LoVo (cell line): ENCODE measurements around the gene CDC37L1.

Experiments used
- DNase-seq: peaks from one replicate; pipeline ENCODE4 v3.0.0-alpha.2; 2016; ENCODE audit warnings: low spot score

CDC37L1 gene

DNA sequence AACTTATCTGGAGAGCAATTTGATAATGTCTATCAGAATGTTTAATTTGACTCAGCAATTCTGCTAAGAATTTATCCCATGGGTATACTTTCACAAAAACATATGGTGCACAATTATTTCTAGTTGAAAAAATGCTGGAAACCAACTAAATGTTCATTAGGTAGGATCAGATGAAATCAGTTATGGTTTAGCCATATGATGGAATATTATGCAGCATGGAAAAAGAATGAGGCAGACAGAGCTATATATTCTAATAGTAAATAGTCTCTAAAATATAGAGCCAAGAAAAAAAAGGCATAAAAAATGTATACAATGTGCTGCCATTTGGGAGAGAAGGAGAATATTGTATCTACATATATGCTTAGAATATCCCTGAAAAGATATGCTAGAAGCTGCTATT is 9.5 kb upstream of the CDC37L1 start:
- no peak for DNase-seq

DNA sequence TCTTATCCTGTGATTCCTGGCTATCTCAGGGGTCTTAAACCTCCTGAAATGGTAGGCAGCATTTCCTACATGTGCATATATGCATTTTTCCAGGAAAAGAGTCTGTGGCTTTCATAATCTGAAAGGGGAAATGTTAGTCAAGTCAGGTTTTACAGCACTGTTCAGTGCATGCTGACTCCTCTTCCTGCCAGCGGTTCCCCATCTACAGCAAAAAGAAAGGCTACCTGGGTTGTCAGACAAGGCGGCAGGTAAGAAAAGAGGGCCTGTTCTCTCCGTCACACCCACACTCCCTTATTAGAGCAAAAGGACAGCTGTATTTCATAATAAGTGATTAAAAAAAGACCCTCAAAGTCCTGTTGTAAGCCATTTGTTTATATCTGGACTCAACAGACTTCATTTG is 8.8 kb upstream of the CDC37L1 start:
- no peak for DNase-seq

DNA sequence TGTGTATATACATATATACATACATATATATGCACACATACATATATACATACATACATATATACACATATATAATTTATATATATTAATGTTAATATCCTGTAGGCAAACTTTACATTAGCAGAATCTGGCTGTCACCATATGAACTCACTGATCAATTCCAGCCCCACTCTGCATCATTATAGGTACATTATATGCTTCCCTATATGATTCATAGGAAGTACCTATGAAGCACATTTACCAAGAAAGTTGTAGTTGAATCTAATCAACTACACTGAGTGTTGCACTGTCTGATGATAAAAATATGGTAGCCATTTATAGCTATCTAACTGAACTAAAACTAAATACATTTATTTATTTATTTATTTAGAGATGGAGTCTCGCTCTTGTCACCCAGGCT is 7.6 kb upstream of the CDC37L1 start:
- no peak for DNase-seq

DNA sequence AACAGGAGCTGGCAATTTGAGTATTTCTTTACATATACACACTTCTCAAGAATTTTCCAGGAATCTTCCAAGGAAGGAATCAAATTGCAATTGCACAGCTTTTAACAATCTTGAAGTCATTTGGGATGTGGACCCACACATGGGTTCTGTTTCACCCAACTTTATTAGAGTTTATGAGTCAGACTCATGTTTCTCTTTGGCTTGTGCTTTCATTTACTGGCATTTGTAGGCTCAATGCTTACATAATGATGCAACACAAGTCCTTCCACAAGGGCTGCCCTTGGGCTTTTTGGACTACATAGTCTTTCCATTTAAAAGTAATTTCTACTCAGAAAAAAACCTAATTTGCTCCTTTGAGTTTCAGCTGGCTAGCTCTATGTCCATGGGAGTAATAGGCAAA is 4.6 kb upstream of the CDC37L1 start:
- no peak for DNase-seq

DNA sequence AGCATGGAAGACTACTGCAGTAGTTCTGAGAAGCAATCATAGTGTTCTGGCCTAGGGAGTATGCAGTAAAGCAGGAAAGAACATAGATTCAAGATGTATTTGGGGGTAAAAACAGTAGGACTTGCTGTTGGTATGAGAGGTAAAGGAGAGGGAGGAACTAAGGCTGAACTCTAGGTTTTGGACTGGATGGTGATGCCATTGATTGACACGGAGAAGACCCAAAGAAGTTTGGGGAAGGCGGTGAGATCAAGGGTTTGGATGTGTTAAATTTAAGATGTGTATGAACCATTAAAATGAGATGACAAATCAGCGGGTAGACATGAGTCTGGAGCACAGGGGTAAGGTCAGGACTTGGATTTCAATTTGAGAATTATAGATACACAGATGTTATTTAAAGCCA is 2.0 kb upstream of the CDC37L1 start:
- DNase-seq, result no peak

DNA sequence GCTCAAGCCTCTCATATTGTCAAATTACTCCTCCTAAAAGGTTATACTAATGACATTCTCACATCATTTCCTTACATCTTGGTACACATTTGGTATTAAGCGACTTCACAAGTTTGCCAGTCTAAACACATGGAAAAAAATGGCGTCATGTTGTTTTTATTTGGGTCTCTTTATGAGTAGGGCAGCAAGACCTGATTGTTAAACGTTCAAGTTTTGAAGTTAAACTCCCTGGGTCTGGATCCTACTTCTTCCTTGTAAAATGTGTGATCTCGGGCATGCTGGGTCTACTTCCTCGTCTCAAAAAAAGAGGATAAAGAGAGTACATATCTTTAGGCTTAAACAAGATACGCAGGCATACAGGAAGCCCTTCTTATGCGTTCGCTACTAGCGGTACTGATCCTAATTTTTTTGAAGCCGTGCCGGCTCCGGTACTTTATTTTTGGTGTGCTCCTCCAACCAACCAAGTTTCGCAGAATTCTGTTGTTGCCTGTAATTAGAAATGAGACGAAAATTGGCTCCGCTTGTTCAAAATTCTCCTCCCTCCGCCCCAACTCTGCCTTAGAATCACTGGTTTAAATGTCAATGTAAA is 596 bp upstream of the CDC37L1 start:
- DNase-seq, result peak; percentile 51

DNA sequence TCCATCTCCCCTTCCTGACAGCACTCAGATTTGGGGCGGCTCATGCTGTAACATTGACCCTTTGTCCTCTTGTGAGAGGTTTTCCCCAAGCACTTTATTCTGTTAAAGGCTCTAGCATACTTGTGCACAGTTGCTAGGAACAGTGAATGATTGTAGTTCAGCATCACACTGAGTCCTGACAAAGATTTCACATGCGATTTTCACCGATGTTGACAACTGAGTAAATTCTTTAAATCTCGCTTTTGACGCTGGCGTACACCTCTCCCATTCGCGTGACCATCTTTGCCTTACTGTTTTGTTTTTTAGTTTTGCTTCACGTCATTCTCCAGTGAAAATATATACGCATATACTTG is 780 bp downstream of the CDC37L1 start:
- DNase-seq, result no peak

DNA sequence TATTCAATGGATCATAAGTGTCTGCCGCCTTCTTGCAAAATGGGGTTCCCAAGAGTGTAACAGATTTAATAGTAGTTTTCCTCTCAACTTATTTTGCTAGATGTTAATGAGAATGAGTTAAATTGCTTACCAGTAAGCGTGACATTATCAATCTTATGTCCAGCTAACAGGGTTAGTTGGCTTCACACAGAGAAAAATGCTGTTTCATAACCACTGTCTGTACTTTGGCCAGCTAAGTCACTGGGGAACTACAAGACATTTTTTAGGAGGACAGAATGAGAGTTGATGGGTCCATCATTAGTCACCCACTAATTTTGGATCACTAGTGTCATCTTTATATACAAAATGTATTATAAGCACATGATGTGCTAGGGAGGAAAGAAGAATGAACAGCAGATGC is 1.4 kb downstream of the CDC37L1 start:
- no peak for DNase-seq

DNA sequence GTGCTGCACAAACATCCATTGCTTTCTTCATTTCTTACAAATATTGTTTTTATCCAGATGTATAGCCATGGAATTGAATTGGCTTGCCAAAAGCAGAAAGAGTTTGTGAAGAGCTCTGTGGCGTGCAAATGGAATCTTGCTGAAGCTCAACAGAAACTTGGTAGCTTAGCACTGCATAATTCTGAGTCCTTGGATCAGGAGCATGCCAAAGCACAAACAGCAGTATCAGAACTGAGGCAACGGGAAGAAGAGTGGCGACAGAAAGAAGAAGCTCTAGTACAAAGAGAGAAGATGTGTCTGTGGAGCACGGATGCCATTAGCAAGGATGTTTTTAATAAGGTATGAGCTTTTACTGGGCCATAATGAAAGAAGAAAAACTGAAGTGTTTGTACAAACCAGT is 5.5 kb downstream of the CDC37L1 start:
- no peak for DNase-seq

DNA sequence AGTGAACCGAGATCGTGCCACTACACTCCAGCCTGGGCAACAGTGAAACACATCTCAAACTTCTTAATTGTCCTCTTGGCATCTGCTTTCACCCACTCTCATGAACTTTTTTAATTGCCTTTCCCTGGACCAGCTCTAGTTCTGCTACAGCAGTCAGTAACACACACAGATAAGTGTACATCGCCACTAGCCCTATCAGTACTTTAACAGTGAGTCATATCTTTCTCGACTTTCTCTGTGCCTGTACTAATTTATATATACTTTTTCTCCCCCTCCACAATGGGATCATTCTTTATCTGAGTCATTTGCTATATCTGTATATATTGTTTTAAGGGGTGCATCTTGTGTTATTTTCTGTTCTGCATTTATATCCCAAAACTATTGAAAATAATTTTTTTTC is 6.7 kb downstream of the CDC37L1 start:
- DNase-seq, result no peak

DNA sequence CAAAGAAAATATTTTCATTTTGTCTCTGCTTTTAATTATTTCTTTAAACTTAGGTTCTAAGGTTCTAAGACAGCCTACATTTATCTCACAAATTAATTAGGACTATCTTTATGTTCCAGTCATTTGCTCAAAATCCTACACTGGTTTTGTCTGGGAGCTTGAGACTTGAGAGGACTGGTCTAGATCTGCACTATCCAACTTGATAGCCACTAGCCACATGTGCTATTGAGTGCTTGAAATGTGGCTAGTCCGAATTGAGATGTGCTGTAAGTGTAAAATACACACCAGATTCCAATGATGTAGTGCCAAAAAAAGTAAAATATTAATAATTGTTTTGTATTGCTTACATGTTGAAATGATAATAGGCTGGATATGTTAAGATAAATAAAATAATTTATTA is 7.2 kb downstream of the CDC37L1 start:
- no peak for DNase-seq

DNA sequence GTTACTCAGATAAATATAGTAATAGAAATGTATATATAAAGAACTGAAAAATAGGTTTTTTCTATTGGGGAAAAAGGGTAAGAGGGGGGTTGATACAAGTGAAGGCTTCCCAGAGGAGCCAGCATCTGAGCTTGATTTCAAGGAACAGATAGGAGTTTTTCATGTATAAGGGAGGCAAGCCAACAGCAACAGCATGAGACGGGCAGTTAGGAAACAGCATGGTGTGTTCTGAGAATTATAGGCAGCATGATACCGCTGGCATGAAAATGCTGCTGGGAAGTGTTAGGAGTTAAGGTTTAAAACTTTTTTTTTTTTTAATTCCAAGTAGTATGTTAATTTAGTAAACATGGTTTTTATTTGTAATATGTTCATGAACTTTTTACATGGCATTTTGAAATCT is 9.7 kb downstream of the CDC37L1 start:
- no peak for DNase-seq

DNA sequence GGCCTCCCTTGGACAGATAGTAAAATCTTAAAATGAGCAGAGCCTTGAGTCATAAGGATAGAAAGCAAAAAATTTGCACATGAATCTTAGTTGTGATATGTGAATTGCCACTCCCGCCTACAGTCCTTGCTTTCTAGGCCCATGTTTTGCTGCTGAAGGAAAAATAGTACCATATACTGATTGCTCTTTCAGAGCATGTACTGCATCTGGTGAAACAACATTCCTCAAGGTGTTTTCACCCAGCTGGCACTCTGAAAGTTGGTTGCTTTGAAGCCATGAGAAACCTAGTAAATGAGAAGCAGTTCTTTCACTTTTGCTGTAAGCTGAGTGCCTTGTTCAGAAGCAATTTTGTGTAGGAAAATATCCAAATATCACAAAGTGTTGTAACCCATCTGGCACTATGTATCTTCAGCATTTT is 10.3 kb downstream of the CDC37L1 start:
- no peak for DNase-seq

DNA sequence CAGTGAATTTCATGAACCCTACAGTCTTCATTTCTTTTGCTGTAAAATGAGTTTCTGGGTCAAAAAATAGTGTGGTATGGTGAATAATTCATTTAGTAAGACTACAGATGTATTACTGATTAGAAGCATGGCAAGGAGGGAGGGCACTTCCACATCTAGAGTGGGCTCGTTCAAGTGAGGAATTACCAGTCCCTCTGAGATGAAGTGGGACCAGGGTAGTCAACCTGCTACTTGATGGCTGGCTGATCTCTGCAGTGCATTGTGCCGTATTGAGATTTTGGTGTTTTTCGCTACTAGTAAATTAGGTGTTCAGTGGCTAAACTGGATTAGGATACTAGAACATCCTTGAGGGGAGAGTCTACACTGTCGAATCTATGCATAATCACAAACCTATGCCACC is 10.8 kb downstream of the CDC37L1 start:
- DNase-seq, result no peak

DNA sequence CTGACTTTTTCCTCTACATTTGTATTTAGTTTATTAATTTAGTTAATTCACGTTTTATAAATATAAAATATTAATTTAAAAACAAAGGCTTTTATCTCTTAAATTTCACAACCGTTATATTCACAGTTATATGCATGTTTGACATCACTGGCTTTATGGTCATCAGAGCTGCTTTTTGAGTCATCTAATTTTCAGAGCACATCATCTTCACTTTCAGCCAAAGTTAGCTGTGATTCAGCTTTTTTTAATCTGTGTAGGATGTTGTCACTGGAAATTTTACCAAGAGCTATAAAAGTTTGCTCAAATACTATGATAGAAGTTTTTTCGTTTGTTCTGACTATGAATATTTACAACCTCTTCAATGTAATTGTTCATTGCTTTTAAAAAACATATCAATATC is 12.4 kb downstream of the CDC37L1 start:
- DNase-seq, result no peak

DNA sequence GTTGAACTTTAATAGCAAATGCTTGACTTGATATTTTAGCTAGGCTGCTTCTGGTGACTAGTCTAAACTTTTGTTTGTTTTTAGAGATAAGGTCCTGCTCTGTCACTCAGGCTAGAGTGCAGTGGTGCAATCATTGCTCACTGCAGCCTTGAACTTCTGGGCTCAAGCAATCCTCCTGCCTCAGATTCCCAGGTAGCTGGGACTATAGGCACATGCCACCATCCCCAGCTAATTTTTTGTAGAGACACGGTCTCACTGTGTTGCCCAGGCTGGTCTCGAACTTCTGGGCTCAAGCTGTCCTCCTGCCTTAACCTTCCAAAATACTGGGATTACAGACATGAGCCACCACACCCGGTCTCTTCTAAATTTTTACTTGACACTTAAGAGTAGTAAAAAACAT is 20.7 kb downstream of the CDC37L1 start:
- DNase-seq, result no peak

DNA sequence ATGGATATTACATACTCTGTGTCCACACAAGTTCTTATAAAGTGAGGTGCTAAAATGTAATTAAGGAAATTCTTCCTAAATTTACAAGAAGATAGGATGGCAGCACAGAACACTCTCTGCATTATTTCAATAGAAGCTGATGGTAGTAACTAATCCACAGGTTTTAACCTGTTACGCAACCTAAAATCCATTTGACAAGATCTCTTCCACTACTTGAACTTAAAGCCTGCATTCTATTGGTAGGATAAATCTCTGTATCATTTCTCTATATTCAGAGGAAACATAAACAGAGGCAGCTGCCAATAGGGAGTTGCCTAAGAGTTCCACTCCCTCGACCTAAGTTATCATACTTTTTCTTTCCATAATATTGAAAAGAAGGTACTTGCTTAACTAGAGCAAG is 21.6 kb downstream of the CDC37L1 start:
- DNase-seq, result no peak

DNA sequence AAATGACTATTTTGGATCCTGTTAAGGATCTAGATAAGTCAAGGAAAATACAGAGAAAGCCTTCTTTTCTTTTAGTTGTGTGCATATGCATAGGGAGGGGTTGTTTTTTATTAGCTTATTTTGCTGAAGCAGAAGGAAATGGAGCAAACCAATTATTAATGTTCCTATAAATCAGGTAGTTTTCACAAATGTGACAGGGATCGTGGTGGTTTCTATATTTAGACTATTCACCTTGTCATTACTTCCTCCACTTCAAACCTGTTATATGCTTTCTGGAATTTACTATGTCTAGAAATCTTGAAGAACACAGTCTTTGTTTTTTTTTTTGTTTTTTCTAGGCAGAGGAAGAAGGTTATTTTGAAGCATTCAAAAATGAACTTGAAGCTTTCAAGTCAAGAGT is 22.2 kb downstream of the CDC37L1 start:
- no peak for DNase-seq

DNA sequence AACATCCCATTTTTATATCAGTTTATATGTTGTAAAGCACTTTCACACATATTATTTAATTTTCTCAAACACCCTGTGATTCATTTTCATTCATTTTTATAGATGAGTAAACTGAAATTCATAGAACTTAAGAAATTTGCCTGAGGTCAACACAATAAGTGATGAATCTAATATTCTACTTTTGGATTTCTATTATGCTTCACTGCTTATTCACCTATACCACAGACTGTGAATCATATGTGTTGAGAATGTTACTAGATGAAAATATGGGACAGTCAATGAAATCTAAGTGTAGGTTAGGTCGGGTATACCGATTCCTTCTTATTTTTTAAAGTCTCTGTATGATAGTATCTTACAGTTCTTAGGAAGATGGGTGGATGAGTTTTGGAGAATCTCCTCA is 24.8 kb downstream of the CDC37L1 start:
- no peak for DNase-seq

DNA sequence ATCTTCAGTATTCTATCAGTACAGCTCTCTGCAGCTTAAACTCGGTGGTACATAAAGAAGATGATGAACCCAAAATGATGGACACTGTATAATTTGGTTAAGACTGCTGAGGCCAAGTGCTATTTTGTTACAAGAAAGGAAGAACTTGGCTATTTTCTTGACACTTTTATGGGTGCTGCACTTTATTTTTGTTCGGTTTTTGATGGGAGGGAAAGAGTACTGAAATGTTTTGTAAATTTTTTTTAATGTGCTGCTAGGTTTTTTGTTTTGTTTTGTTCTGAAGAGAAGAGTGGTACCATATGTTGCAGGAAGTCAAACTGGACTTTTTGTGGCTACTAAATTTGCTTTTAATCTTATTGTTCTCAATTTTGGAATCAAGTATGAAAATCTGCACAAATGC is 26.7 kb downstream of the CDC37L1 start:
- no peak for DNase-seq

DNA sequence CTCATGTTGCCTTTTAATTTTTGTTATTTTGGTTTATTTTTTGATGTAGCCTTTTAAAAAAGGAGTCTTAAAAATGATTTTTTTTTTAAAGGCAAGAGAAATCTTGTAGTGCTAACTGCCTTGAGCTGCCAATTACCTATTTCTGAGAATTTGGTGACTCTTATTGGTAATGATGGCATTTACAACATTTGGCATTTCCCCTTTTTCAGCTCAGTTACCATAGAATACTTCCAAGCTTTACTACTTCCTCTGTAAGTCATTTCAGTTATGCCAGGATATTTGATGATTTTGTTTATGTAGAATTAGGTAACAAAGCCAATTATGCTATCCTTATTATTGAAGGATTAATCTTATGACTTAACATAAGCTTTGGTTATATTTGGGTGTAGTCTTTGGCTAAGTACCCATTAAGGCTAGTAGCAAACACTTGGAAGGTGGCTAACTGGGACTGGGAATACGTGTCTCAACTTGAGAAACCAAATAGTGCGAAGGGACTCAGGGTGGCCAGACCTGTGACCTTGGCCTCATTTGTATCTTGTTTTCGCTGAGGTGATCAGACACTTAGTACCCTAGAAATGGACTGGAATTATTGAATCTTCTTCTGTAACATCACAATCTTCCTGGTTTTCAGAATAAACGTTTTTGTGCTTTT is 27.7 kb downstream of the CDC37L1 start:
- DNase-seq, result no peak

DNA sequence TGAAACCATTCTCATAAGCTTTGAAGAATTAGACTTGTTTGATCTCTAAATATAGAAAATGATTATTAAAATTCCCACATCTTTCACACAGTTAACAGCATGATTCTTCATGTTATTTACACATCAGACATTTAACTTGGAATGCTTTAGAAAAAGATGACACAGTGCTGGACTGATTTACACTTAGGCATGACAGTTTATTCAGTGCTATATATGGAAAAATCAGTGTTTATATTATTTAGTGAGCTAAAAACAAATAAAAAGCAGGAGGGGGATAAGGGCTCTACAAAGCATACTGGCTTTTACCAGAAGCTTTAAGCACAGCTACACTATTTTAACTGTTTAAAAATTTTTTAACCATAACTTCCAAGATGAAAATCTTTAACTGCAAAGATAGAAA is 30.0 kb downstream of the CDC37L1 start:
- DNase-seq, result no peak

DNA sequence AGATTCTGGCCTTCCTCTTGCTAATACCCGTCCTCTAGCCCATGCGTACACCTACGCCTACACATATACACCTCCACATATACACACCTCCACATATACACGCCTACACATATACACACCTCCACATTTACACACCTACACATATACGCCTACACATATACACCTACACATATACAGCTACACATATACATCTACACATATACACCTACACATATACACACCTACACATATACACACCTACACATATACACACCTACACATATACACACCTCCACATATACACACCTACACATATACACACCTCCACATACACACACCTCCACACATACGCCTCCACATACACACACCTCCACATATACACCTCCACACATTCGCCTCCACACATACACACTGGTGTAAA is 34.5 kb downstream of the CDC37L1 start:
- DNase-seq, result no peak

DNA sequence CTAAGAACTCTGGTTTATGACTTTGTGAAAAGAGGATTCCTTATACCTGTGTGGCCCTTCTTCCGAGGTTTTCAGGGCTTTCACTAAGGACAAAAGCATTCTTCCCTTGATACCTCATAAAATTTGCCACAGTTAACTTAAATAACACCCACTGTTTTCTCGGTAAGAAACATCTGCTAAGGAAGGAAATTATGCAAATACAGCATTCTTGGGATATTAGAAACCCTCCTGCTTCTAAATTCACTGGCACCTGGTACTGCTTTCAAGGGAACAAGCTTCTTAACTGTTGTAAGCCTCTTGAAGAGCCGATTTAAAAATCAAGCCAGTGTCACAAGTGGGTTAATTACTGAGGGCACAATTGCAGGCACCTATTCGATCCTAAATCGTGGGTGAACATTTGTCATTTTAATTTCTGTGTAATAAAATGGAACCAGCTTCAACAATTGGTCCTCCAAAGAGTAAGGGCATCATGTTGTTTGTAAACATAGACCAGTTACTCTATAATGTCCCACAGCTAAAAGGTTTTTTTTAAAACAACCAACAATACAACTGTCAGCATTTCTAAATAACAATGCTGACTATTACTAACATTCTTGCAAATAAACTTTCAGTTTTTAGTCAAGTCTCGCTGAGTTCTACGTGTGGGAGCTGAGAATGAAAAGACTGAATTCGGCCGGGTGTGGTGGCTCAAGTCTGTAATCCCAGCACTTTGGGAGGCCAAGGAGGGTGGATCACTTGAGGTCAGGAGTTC is 35.1 kb downstream of the CDC37L1 start:
- no peak for DNase-seq
